ENCODE results near the gene COL4A2.

The COL4A2 gene

GRCh38 chr13:110339975-110340550, 33.0 kb downstream of the COL4A2 start:
- DNase-seq (ENCODE audit: low spot score) = no peak

DNA sequence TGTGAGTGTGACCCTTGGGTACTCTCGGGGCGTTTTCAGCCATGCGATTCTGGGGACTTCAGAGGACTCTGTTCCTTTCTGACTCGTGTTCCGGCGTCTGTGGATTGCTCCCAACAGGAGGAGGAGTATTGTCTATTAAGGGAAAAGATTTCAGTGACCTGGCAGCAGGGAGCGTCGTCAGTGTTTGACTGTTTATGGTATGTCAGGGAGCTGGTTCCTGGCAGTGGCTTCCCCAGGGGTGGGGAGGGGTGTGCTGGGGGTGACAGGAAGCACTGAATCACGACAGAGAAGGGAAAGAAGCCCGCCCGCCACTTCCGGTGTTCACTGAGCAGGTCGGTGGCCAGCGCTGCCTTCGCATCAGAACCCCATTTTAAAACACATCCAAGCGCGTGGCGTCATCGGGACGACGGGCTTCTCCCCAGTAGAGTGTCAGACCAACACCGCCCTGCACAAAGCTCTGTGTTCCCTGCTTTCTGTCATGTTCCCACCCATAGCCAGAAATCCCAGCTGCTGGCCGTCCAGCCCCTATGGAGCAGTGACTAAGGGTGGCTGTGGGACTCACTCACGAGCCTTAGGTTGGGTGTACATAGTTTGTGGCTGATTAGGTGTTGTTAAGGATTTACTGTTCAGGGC, 33.8 kb downstream of the COL4A2 start:
- no peak for DNase-seq (ENCODE audit: low spot score)

DNA sequence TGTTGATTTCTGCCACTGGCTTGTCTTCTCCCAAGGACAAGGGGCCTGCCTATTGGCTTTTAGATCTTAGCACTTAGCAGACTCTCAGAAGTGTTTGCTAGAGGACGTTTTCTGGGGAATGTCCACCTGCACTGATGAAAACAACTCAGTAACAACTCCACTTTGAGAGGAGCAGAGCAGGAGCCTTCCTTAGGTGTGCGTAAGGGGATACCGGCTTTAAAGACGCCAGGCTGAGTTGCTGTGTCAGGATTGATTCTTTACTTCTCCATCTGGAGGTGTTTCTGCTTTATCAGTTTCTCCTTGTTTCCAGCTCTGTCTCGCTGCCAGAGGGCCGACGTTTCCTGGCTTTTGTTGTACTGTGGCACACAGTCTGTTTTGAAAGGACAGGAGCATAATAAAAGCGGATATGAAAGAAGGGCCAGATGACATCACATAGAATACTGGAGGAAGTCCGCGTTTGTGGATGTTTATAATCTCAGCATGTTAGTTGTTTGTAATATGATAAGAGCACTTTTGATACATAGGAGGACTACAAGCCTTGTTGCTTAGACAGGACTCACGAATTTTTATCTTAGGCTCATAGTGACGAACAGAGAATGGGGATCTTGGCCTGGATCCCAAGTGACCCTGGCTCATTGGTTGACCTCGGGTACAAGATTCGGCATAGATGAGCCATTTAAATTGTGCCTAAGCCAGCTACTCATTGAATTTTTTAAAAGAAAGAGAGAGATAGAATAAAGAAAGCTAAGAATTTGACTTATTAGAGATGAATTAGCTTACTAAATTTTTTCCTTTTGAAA, 34.6 kb downstream of the COL4A2 start:
- no peak for DNase-seq (ENCODE audit: low spot score)

DNA sequence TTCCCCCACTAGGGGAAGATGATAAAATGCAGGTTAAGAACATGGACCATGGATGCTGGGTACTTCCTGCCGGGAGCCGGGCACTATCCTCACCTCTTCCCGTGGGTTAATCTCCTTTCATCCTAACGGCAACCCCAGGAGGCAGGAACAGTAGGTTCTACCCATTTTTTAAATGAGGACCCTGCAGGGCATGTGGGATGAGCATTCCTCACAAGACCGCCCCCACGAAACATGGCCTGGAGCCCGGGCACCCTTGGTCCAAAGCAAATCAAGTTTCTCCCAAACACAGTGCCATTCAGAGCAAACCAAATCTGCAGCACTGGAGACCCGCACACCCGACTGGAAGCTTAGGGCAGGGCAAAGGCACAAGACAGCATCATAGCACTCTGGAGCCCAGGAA, 35.4 kb downstream of the COL4A2 start:
- no peak for DNase-seq (ENCODE audit: low spot score)

DNA sequence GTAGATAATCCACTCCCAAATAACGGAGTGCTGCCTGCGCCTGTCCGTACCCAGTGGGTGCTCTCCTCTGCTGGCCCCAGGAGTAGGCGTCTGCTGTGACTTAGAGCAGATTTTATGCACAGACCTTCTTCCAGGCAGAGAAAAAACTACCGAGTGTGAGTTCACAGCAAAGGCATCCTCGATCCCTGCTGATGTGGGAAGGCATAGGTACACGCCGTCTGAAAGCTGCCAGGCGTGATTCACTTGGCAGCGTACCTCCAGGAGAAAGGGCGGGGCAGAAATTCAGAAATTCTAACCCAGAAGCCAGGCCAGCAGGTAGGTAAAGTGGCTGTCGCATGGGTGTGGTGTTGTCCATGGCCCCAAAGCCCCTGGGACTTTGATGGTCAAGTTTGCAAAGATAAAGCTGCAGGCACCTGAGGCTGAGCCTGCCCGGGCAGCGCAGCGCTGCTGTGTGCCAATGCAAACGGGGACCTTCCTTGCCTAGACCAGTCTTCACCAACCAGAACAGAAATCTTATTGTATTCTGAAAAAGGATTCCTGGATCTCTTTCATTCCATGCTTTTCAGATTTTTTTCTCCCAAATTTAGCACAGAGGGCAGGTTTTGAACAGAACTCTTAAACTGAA, 36.3 kb downstream of the COL4A2 start:
- DNase-seq (ENCODE audit: low spot score) = no peak

DNA sequence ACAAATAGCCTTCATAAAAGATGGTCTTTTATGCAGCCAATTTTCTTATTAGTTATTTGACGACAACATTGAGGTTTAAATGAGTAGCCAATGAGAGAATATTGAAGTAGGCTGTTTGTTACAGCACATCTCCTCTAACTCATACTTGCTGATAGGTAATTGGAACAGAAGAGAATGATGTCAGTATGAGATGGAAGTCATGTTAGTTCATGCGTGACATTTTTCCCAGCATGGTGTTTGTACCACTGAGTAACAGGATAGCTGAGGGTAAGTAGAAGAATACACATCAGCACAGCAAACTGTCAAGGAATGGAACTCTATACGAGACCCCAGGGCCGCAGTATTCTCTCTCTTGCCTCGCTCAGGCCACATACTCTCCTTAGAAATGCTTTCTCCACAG, 37.2 kb downstream of the COL4A2 start:
- no peak for DNase-seq (ENCODE audit: low spot score)

DNA sequence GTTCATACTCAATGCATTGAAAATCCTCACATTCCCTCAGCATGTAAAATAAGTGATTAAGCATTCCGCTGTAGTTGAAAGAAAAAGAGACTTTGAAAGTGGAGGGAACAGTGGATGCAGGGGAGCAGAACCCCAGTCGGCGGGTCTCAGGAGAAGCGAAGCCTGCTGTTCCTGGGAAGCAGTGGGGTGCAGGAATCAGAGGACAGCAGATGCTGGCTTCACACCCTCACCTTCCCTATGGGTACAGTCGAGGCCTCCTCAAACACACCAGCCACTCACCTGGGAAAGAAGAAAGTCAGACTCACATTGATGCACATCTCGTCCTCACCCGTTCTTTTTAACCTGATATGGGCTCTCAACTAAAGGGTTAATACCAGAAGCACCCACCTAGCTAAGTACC, 38.2 kb downstream of the COL4A2 start:
- DNase-seq (ENCODE audit: low spot score) = no peak

GRCh38 chr13:110345701-110346100, 38.6 kb downstream of the COL4A2 start:
- no peak for DNase-seq (ENCODE audit: low spot score)

DNA sequence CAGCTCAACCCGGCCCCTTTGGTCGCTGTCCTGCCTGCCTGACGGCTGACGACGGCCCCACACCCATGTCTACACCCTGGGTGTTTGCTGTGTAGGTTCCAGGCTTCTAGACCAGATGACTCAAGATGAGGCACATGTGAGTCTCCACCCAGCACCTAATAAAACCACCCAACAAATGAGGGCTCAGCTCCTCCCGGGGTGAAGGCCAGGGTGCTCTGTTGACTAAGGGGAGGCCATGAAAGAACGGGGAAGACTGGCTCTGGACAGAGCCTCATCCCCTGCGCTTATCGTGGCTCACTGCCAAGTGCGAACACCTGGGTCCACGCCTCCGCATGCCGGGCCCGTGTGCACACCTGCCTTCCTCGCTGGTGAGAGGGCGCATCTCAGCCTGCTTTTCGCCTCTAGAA, 39.6 kb downstream of the COL4A2 start:
- no peak for DNase-seq (ENCODE audit: low spot score)

GRCh38 chr13:110347088-110347487, 40.0 kb downstream of the COL4A2 start:
- DNase-seq (ENCODE audit: low spot score) = no peak

DNA sequence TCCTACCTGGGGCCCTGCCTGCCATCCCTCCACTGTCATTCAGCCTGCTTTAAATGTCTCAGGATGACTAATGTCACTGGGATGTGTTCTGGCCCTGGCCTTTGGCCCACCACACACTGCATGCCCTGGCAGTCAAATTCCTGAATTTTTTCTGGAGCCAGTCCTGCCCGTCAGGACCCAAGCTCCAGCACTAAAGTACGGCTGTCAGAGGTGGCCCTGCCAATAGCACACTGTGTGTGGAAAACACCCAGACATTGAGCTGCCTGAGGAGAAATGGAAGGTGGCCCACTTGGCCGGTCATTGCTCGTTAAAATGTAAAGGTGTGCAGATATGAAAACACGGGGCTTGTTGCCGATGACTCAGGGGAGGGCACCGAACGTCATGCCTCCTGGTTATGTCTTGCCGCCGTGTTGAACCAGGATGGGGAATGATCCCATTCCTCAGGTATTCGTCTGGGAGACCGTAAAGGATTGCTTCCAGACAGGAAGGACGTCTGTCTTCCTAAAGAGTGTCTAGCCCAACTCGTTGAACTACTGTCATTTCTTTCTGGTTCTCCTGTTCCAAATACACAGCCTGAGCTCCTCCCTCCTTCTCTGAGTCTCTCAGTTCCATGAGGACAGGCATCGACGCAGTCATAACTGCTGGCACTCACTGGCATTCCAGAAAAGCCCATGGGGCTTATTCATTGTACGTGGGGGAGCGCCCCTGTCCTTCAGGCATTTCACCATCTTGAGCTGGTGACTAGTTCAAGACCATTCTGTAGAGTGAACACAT, 40.6 kb downstream of the COL4A2 start:
- no peak for DNase-seq (ENCODE audit: low spot score)

DNA sequence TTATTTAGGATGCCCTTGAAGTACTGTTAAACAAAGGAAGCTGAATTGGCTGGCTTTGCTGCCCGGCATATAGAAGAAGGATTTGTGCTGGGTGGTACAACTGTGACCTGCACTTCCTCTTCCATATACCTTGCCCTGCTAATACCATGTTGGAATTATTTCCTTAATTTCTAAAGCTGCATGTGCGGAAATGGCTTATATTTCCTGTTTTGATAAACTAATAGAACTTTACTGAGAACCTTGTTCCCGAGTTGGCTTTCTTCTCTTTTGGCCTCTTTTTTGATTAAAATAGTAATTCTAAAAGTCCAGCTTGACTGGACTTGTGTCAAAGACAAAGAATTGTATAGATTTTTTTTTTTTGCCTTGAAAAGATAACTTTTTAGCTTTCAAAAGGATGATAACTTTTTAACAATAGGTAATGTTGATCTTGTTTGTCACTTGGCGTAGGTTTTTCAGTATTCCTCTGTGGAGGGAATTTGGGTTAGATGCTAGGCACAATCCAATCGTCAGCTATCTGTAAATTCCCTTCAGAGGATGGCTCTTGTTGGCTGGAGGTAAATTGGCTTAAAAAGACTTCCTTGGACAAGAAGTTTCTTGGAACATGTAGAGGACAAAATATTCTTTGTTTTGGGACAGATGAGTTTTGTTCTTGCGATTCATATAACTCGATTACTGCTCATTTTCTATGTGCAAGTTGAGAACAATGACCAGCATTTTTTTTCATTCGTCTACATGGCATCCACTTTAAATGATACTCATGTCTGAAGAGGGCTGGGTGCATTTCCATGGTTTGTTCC, 41.4 kb downstream of the COL4A2 start:
- no peak for DNase-seq (ENCODE audit: low spot score)

- DNase-seq (ENCODE audit: low spot score) = no peak
Observed at GRCh38 chr13:110349239-110349638, 42.2 kb downstream of the COL4A2 start.

- DNase-seq (ENCODE audit: low spot score) = no peak
Observed at GRCh38 chr13:110350049-110350448, 43.0 kb downstream of the COL4A2 start.

DNA sequence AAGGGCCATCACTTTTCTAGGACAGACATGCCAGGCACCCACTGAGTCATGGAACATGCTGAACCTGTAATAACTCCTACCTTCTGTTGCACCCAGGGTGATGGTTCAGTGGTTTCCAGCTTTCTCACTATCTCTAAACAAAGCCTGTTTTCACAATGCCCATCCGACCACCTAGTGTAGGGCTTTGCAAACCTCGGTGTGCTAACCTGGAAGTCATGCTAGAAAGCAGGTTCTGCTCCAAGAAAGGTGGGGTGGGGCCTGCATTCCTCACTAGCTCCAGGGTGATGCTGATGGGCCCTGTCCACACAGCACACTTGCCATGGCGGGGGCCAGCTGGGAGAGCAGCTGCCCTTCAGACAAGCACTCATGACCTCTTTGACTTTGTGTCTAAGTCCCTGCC, 43.4 kb downstream of the COL4A2 start:
- no peak for DNase-seq (ENCODE audit: low spot score)

- no peak for DNase-seq (ENCODE audit: low spot score)
Observed at GRCh38 chr13:110351636-110352420, 44.7 kb downstream of the COL4A2 start.

DNA sequence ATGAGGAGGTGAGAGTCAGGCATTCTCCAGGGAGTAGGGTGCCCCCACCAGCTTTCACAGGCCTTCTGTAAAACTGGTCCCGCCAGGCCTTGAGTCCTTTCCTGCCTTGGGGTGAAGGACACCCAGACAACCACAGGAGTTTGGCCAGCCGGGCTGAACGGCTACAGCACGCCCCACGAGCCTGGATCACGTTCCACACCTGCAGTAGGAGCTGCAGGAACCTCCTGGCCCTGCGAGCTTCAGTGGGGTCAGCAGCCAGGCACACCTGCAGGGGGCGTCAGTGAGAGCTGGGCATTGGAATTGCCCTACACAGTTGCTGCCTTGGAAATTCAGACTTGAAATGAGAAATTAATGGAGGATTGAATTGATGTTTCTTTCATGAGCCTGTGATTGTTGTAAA, 45.7 kb downstream of the COL4A2 start:
- DNase-seq (ENCODE audit: low spot score) = no peak

DNA sequence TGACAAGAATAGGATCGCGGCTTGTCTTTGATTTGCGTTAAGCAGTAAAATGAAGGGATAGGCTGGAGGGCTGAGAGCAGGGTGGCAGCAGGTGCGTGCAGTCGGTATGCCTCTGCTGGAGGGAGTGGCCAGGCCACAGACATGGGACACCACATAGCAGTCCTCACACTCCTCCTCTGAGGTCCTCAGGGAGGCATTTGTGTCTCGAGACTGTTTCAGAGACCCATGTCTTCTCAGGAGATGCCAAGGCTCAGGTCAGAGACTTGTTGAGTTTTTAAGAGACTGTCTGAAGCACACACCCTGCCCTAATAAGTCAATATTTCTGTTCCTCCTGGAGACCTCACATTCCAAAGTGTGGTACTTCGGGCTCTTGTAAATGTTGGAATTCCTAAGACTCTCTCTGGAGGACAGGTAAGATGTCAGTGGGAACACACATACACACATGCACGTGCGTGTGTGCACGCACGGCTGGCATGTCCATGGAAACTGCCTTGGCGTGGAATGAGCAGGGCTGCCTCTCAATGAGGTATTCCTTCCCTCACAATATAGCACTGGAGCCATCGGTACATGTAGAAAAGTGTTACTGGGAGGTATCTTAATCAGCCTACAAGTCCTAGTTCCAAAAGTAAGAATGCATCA, 46.4 kb downstream of the COL4A2 start:
- DNase-seq (ENCODE audit: low spot score) = no peak

DNA sequence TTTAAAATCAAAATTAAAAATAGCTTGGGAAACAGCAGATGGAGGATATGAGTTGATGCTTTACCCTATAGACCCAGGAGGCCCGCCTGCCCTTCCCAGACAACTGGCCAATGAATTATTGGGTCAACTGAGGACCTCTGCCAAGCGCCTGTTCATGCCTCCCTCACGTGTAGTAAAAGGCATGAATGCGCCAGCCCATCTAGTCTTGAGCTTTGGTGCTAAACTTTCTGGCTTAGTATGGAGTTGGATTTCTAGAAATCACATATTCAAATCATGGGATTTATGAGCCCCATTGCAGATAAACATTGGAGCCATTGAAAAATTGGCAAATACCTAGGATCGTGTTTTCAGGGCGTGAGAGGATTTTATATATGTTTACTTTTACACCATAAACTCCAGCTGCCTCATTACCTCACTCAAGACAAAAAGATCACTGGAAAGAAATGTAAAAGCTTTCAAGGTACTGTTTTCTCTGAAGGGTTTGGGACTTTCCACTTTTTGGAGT, 47.1 kb downstream of the COL4A2 start:
- no peak for DNase-seq (ENCODE audit: low spot score)

Data from cerebellar cortex (tissue), 1 donor.